ENCODE data around the gene CUX1. TPM values are rescaled to one million over a fixed set of nuclear protein-coding genes. Genes with fewer than 3 reads are reported as not detected.

The CUX1 gene
- total and polyA plus RNA-seq, 2 donors (not counting 1 experiment from before 2014, with no cell fraction given): 10.8 to 86.5 TPM

GRCh38 chr7:102148799-102149198 lies 331.4 kb downstream of the CUX1 start:
- H3K27ac ChIP-seq (ENCODE audit: low read length in 2 of 2): no peak overlapping the region
- H3K4me1 ChIP-seq (ENCODE audit: control insufficient read depth in 2 of 2, insufficient read depth in 2 of 2, low read length in 2 of 2): peaks cover 0 to 5% of the 10 kb centered on the region in 2 donors
- intact Hi-C loops (cut with micrococcal nuclease): no loop called here
- Mint-ChIP-seq H3K27me3 (no peaks in the 10 kb centered on the region), H3K4me1 (peaks cover 4% of the 10 kb centered on the region), H3K9me3 (ENCODE audit: insufficient read depth) (no peaks in the 10 kb centered on the region), H3K27ac (no peak overlapping the region), H3K4me3 (no peak overlapping the region)
- ATAC-seq (ENCODE audit: low read depth): no peak
- peaks cover 4% of the 10 kb centered on the region for H3K79me2 ChIP-seq (ENCODE audit: control insufficient read depth, insufficient read depth, low read length)
- H3K4me2 ChIP-seq (replicated peaks; ENCODE audit: low read depth, low read length, poor library complexity, severe bottlenecking): no peak overlapping the region
- no peak overlapping the region for H2AFZ ChIP-seq (ENCODE audit: insufficient read depth, low read depth, low read length, poor library complexity, severe bottlenecking)
- no peak for DNase-seq
- H4K20me1 ChIP-seq (ENCODE audit: control insufficient read depth, insufficient read depth, low read length, poor library complexity, severe bottlenecking): no peaks in the 10 kb centered on the region
- no peak overlapping the region for H3K9ac ChIP-seq (ENCODE audit: low read length)
- no peaks in the 10 kb centered on the region for H3K27me3 ChIP-seq (replicated peaks in 1 of 4; ENCODE audit: control extremely low read depth in 1 of 4, control insufficient read depth in 3 of 4, insufficient read depth in 4 of 4, low read length in 3 of 4)
- H3K4me3 ChIP-seq (ENCODE audit: control extremely low read depth in 1 of 5, extremely low read depth in 1 of 5, insufficient read depth in 1 of 5, low read depth in 2 of 5, low read length in 4 of 5): no peak overlapping the region
- H3K9me3 ChIP-seq (ENCODE audit: control extremely low read depth in 1 of 3, control insufficient read depth in 2 of 3, insufficient read depth in 1 of 3, low read length in 2 of 3): no peaks in the 10 kb centered on the region
- ChIA-PET CTCF (interaction anchor here (0.8 kb wide), 1 partner anchor 9 kb away, joined by 3 read pairs; no protein-coding TSS in a partner anchor), POLR2A (no interaction called here)
- peaks cover 2 to 6% of the 10 kb centered on the region in 2 experiments for H3K36me3 ChIP-seq (replicated peaks in 1 of 2; ENCODE audit: control extremely low read depth in 1 of 2, control insufficient read depth in 1 of 2, extremely low read depth in 1 of 2, insufficient read depth in 2 of 2, low read length in 1 of 2)
- no peak for TF ChIP-seq EZH2 (IDR thresholded peaks at IDR 0.05; ENCODE audit: borderline replicate concordance, insufficient read depth, low read depth, low read length, poor library complexity, severe bottlenecking)
- TF ChIP-seq, protein P1, sequence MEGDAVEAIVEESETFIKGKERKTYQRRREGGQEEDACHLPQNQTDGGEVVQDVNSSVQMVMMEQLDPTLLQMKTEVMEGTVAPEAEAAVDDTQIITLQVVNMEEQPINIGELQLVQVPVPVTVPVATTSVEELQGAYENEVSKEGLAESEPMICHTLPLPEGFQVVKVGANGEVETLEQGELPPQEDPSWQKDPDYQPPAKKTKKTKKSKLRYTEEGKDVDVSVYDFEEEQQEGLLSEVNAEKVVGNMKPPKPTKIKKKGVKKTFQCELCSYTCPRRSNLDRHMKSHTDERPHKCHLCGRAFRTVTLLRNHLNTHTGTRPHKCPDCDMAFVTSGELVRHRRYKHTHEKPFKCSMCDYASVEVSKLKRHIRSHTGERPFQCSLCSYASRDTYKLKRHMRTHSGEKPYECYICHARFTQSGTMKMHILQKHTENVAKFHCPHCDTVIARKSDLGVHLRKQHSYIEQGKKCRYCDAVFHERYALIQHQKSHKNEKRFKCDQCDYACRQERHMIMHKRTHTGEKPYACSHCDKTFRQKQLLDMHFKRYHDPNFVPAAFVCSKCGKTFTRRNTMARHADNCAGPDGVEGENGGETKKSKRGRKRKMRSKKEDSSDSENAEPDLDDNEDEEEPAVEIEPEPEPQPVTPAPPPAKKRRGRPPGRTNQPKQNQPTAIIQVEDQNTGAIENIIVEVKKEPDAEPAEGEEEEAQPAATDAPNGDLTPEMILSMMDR (IDR thresholded peaks at IDR 0.05): no peak
- 100% methylated on average over 6 of the region's 9 CpGs for WGBS (ENCODE audit: insufficient coverage)

DNA sequence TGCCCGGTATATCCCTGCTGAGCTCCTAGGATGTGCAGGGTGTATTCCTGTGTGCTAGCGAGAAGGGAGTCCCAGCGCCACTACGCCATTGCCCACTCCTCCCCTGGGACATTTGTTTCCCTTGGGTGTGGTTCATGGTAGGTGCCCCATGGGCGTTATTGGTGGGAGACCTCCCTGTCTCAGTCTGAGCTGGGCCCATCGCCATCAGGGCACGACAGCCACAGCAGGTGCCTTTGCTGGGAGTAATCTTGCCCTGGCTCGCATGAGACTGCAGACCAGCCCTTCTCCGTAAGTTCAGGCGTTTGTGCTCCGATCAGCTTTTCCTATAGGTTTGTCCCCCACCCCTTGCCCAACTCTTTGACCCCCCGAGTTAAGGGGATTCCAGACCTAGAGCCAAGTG lies 332.0 kb downstream of the CUX1 start:
- CTCF ChIA-PET: interaction anchor here (0.8 kb wide), 1 partner anchor 10 kb away, joined by 3 read pairs; no protein-coding TSS in a partner anchor

More for the DNA sequence above, 332.0 kb downstream of the CUX1 start:
- no peaks in the 10 kb centered on the region for H3K27me3 Mint-ChIP-seq
- Histone ChIP-seq H3K9me3 (ENCODE audit: control extremely low read depth in 1 of 3, control insufficient read depth in 2 of 3, insufficient read depth in 1 of 3, low read length in 2 of 3) (no peaks in the 10 kb centered on the region), H3K36me3 (replicated peaks in 1 of 2; ENCODE audit: control extremely low read depth in 1 of 2, control insufficient read depth in 1 of 2, extremely low read depth in 1 of 2, insufficient read depth in 2 of 2, low read length in 1 of 2) (peaks cover 2 to 6% of the 10 kb centered on the region in 2 experiments), H3K27me3 (replicated peaks in 1 of 4; ENCODE audit: control extremely low read depth in 1 of 4, control insufficient read depth in 3 of 4, insufficient read depth in 4 of 4, low read length in 3 of 4) (no peaks in the 10 kb centered on the region), H4K20me1 (ENCODE audit: control insufficient read depth, insufficient read depth, low read length, poor library complexity, severe bottlenecking) (no peaks in the 10 kb centered on the region), H3K4me2 (replicated peaks; ENCODE audit: low read depth, low read length, poor library complexity, severe bottlenecking) (no peak overlapping the region), H3K4me3 (ENCODE audit: control extremely low read depth in 1 of 5, extremely low read depth in 1 of 5, insufficient read depth in 1 of 5, low read depth in 2 of 5, low read length in 4 of 5) (no peak overlapping the region), H3K4me1 (ENCODE audit: control insufficient read depth in 2 of 2, insufficient read depth in 2 of 2, low read length in 2 of 2) (peaks cover 0 to 5% of the 10 kb centered on the region in 2 donors), H2AFZ (ENCODE audit: insufficient read depth, low read depth, low read length, poor library complexity, severe bottlenecking) (no peak overlapping the region), H3K9ac (ENCODE audit: low read length) (no peak overlapping the region), H3K79me2 (ENCODE audit: control insufficient read depth, insufficient read depth, low read length) (peaks cover 4% of the 10 kb centered on the region), H3K27ac (ENCODE audit: low read length in 2 of 2) (no peak overlapping the region)
- ATAC-seq (ENCODE audit: low read depth) (no peak), DNase-seq (no peak)
- H3K27ac Mint-ChIP-seq: no peak overlapping the region
- TF ChIP-seq EZH2 (IDR thresholded peaks at IDR 0.05; ENCODE audit: borderline replicate concordance, insufficient read depth, low read depth, low read length, poor library complexity, severe bottlenecking): no peak
- TF ChIP-seq, protein P1 (IDR thresholded peaks at IDR 0.05): no peak
- H3K4me3 Mint-ChIP-seq: no peak overlapping the region
- WGBS (ENCODE audit: insufficient coverage): 93% methylated on average over 11 of the region's 12 CpGs
- H3K9me3 Mint-ChIP-seq (ENCODE audit: insufficient read depth): no peaks in the 10 kb centered on the region
- POLR2A ChIA-PET: no interaction called here
- intact Hi-C loops (cut with micrococcal nuclease): no loop called here
- peaks cover 4% of the 10 kb centered on the region for H3K4me1 Mint-ChIP-seq
